ENCODE data around the gene CALCA. TPM values are rescaled to one million over a fixed set of nuclear protein-coding genes. Genes with fewer than 3 reads are reported as not detected.
"Not testable (repeated sequence)": the region's sequence is repeated elsewhere in the genome, so short reads cannot be mapped to it uniquely, and the experiment has no call there.

The CALCA gene, protein sequence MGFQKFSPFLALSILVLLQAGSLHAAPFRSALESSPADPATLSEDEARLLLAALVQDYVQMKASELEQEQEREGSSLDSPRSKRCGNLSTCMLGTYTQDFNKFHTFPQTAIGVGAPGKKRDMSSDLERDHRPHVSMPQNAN
- not detected for polyA plus RNA-seq

DNA sequence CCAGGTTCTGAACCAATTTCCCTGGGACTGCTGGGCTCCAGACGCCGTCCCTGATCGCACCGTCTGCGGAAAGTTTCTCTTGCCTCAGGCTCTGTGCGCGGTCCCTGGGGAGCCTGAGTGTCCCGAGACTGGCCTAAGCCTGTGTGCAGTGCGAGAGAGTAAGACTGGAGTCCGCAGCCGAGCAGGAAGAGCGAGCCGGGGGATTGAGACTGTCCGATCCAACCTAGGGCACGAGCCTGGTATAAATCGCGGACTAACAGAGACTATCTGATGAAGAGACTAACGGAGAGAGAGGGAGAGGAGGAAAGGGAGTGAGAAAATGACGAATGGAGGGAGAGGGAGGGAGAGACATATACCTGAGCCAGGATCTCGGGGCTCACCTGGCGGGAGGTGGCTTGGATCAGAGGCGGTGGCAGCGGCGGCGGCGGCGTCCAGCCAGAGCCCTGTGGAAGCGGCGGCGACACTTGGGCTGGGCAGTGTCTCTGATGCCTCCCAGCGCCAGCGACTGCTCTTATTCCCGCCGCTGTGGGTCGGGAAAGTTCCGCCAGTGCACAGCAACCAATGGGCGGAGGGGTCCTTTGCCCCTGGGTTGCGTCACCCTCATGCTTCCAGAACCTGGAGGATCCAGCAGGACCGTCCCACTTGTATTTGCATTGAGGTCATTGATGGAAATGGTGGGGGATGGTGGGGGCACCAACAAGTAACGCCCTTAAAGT is at the start of gene CALCA:
TSS of gene CALCA (minus strand) at position 487 of the 716 bp plus-strand sequence. CDS start 1,159 bp downstream, outside the sequence.
- Mint-ChIP-seq H3K4me3 (peak within 1 kb of the TSS in 3 of 5 donors; percentile 60 to 77 (median 68)), H3K4me1 (peaks cover 24 to 26% of the 10 kb centered on the region in 2 donors), H3K27ac (no peak within 1 kb of the TSS), H3K27me3 (ENCODE audit: low read depth in 3 of 3) (peaks cover 33 to 43% (median 33%) of the 10 kb centered on the region in 3 donors), H3K9me3 (peaks cover 0 to 2% (median 0%) of the 10 kb centered on the region in 6 donors), H3K36me3 (no peaks in the 10 kb centered on the region)
- no peak for DNase-seq

DNA sequence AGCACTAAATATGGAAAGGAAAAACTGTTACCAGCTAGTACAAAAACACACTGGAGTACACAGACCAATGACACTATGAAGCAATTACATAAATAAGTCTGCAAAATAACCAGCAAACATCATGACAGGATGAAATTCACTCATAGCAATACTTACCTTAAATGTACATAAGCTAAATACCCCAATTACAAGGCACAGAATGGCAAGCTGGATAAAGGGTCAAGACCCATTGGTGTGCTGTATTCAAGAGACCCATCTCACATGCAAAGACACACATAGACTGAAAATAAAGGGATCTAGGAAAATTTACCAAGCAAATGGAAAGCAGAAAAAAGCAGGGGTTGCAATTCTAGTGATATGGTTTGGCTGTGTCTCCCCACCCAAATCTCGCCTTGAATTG is 44.0 kb upstream of the CALCA start:
- no peak overlapping the region for H3K27ac Mint-ChIP-seq
- H3K9me3 Mint-ChIP-seq, result peaks cover 20 to 39% (median 26%) of the 10 kb centered on the region in 6 donors
- no peaks in the 10 kb centered on the region for H3K4me1 Mint-ChIP-seq
- H3K36me3 Mint-ChIP-seq, result peaks cover 0 to 17% (median 0%) of the 10 kb centered on the region in 3 donors
- peaks cover 9 to 23% (median 22%) of the 10 kb centered on the region in 3 donors for H3K27me3 Mint-ChIP-seq (ENCODE audit: low read depth in 3 of 3)
- DNase-seq, result no peak
- no peak overlapping the region for H3K4me3 Mint-ChIP-seq

DNA sequence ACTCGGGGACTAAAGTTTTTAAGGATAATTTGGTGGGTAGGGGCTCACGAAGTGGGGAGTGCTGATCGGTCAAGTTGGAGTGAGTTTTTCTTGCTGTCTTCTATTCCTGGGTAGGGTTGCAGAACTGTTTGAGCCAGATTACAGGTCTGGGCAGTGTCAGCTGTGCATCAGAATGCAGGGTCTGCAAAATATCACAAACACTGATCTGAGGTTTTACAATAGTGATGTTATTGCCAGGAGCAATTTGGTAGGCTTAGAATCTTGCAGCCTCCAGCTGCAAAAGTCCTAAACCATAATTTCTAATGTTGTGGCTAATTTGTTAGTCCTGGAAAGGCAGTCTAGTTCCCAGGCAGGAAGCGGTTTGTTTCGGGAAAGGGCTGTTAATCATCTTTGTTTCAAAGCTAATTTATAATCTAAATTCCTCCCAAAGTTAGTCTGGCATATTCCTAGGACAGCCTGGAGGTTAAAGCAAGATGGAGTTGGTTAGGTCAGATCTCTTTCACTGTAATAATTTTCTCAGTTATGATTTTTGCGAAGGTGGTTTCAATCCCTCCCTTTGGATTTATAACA is 39.7 kb upstream of the CALCA start:
- peaks cover 0 to 8% (median 7%) of the 10 kb centered on the region in 3 donors for H3K27me3 Mint-ChIP-seq (ENCODE audit: low read depth in 3 of 3)
- no peaks in the 10 kb centered on the region for H3K4me1 Mint-ChIP-seq
- no peak overlapping the region for H3K4me3 Mint-ChIP-seq
- H3K27ac Mint-ChIP-seq, result no peak overlapping the region
- no peak for DNase-seq
- peaks cover 0 to 10% (median 0%) of the 10 kb centered on the region in 3 donors for H3K36me3 Mint-ChIP-seq
- peaks cover 6 to 20% (median 14%) of the 10 kb centered on the region in 6 donors for H3K9me3 Mint-ChIP-seq

DNA sequence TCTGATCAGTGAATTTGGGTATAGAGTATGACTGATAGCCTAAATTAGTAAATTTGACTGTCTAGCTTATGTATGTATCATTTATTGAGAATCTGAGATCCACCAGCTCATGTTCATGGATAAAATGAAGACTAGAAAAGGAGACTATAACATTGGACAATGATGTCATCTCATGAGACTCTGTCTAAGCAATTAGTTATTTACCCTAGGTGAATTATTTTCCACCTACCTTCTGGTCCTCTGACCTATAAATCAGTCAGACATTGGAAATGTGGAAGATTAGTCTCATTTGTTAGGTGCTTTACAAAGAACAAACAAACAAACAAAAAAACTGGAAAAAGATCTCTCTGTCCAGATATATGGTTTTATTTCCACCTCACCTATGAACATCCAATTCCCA is 38.7 kb upstream of the CALCA start:
- Mint-ChIP-seq H3K4me1 (no peaks in the 10 kb centered on the region), H3K36me3 (peaks cover 0 to 10% (median 0%) of the 10 kb centered on the region in 3 donors), H3K9me3 (peaks cover 5 to 11% (median 6%) of the 10 kb centered on the region in 6 donors), H3K27ac (no peak overlapping the region), H3K27me3 (ENCODE audit: low read depth in 3 of 3) (peaks cover 0 to 7% (median 7%) of the 10 kb centered on the region in 3 donors), H3K4me3 (no peak overlapping the region)
- no peak for DNase-seq

DNA sequence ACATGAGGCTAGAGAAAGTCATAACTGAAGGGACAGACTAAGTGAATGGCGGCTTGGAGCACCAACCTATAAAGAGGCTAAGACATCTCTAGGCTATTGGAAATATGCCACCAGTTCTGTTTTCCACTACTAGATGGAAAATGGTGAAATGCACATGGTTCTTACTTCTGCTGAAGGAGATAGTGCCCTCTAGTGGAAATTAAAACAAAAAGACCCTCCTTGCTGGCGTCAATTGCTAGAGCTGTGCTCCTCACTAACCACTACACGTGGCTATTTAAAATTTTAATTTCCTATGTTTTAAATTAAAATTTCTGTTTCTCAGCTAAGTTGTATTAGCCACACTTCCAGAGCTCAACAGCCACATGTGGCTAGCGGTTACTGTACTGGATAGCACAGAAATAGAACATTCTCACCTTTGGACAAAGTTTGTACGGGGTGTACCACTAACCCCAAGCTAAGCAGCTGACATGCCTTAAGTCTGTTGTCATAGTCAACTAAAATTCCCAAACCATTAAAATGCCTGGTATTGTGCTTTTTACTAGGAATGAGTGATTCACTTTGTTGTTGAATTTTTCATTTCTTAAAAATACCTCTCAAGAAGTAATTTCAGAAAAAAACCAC is 34.1 kb upstream of the CALCA start:
- H3K27me3 Mint-ChIP-seq (ENCODE audit: low read depth in 3 of 3), result peaks cover 3 to 10% (median 6%) of the 10 kb centered on the region in 3 donors

DNA sequence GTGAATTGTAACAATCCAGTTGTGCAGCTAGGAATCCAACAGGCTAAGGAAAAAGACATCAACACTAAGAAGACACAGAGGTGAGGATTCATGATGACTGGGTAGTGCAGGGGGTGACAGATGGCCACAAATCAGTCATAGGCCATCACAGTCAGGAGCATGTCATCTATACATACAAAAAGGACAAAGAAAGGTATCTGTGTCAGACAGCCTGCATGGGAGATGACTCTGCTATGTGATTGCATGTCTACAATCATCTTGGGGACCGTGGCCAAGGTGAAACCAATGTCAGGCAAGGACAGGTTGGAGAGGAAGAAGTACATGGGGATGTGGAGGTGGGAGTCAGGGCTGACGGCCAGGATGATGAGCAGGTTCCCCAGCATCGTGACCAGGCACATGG is 16.0 kb upstream of the CALCA start:
- H3K4me1 Mint-ChIP-seq, H3K36me3 Mint-ChIP-seq, H3K27ac Mint-ChIP-seq, DNase-seq, H3K4me3 Mint-ChIP-seq, H3K9me3 Mint-ChIP-seq: not testable (repeated sequence)
- peaks cover 0 to 11% (median 8%) of the 10 kb centered on the region in 3 donors for H3K27me3 Mint-ChIP-seq (ENCODE audit: low read depth in 3 of 3)

More for the DNA sequence above, 34.1 kb upstream of the CALCA start:
- no peaks in the 10 kb centered on the region for H3K9me3 Mint-ChIP-seq
- H3K36me3 Mint-ChIP-seq, result no peaks in the 10 kb centered on the region
- no peak overlapping the region for H3K4me3 Mint-ChIP-seq
- no peaks in the 10 kb centered on the region for H3K4me1 Mint-ChIP-seq
- peak; percentile 5 to 45 (median 10) for DNase-seq
- H3K27ac Mint-ChIP-seq, result no peak overlapping the region

DNA sequence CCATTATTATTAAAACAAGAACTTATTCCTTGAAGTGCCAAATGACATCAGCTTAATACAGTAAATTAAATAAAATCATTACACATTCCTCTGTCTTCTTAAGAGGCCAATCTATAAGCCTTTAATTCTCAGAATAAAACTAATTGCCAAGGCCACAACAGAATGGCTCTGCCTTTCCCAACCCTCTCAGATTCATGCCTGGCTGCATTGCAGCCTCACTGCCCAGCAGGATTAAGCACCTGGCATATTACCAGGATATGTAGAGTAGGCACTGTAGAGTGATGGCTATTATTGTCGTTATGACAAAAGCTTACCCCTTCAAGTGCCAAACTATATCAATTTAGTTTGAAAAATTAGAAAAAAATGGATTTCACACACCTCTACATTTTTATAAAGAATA is 9.4 kb upstream of the CALCA start:
- peaks cover under 1 to 15% (median 4%) of the 10 kb centered on the region in 3 donors for H3K27me3 Mint-ChIP-seq (ENCODE audit: low read depth in 3 of 3)
- H3K27ac Mint-ChIP-seq, result no peak overlapping the region
- H3K4me3 Mint-ChIP-seq, result no peak overlapping the region
- no peak for DNase-seq
- H3K4me1 Mint-ChIP-seq, result no peaks in the 10 kb centered on the region
- H3K36me3 Mint-ChIP-seq, result no peaks in the 10 kb centered on the region
- H3K9me3 Mint-ChIP-seq, result no peaks in the 10 kb centered on the region

DNA sequence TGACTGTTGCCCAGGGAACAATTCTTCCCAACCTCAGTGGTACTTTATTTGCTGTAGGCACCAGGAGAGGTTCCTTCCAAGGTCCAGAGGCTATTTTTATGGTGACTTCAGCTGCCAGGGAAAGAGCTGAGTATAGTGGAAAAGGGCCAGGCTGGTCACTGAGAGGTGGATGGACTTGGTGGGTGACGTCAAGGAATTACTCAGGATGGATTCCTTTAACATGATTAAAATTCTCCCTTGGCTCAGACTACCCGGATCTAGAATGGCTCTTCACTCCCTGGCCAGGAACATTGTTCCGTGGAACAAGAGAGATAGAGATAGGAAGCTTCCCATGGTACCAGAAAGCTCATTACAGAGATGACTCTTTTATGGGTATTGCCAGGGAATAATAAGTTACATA is 8.7 kb upstream of the CALCA start:
- DNase-seq, result no peak
- Mint-ChIP-seq H3K4me1 (no peaks in the 10 kb centered on the region), H3K27ac (no peak overlapping the region), H3K9me3 (no peaks in the 10 kb centered on the region), H3K36me3 (no peaks in the 10 kb centered on the region), H3K4me3 (no peak overlapping the region), H3K27me3 (ENCODE audit: low read depth in 3 of 3) (peaks cover 6 to 18% (median 7%) of the 10 kb centered on the region in 3 donors)

DNA sequence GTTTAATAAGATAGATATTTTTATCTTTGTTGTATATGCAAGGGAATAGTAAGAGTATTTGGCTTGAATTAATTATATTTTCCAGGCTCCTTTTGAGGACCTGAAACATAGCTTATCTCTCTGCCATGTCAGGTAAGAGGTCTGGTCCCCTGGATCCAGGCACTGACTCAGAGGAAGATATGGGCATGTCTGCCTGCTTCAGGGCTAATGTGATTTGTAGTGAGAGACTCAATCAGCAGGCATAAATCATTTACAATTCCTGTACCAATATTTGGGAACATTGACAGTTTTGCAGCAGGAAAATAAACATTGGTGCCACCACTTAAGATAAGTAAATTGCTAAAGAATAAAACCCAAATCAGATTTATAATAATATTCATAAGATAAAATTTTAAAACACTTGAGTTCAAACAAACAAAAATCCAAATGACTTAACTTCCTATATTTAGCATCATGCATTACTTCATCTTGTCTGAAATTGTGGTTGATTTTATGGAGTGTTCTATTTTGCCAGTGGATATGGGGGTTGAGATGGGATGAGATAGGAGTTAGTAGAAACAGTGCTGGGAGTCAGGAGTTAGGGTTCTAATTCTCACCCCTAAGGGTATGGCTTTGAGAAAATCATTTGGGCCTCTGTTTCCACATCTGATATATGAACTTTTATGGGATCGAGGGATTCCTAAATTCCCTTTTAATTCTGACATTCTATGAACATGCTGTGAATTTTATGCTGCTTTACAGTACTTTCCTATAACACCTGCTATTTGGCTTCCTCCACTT is 5.1 kb upstream of the CALCA start:
- no peak overlapping the region for H3K27ac Mint-ChIP-seq
- H3K4me3 Mint-ChIP-seq, result no peak overlapping the region
- H3K27me3 Mint-ChIP-seq (ENCODE audit: low read depth in 3 of 3), result peaks cover 15 to 27% (median 26%) of the 10 kb centered on the region in 3 donors
- no peak for DNase-seq
- no peaks in the 10 kb centered on the region for H3K36me3 Mint-ChIP-seq
- peaks cover 0 to 2% (median 0%) of the 10 kb centered on the region in 6 donors for H3K9me3 Mint-ChIP-seq
- H3K4me1 Mint-ChIP-seq, result peaks cover 24% of the 10 kb centered on the region in 2 donors

DNA sequence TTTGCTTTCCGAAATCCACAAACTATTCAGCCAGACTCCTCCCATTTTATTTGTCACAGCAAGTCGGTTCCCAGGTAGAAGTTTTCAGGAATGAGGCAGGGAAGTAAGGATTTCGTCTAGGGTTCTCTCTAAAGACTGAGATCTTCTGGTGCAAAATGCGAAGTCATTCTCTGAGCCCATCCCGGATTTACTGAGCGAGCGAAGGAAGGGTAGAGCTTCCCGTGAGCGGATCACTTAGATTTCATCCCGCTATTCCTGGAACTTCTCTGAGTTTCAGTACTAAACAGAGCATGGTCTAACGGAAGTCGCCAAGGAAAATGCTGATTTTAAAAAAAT is 3.1 kb upstream of the CALCA start:
- H3K27me3 Mint-ChIP-seq (ENCODE audit: low read depth in 3 of 3), result peaks cover 25 to 31% (median 29%) of the 10 kb centered on the region in 3 donors
- peaks cover 0 to 2% (median 0%) of the 10 kb centered on the region in 6 donors for H3K9me3 Mint-ChIP-seq
- H3K4me3 Mint-ChIP-seq, result peak overlapping the region in 2 of 5 donors; percentile 12 to 31
- H3K27ac Mint-ChIP-seq, result no peak overlapping the region
- peaks cover 24 to 26% of the 10 kb centered on the region in 2 donors for H3K4me1 Mint-ChIP-seq
- DNase-seq, result no peak
- H3K36me3 Mint-ChIP-seq, result no peaks in the 10 kb centered on the region

DNA sequence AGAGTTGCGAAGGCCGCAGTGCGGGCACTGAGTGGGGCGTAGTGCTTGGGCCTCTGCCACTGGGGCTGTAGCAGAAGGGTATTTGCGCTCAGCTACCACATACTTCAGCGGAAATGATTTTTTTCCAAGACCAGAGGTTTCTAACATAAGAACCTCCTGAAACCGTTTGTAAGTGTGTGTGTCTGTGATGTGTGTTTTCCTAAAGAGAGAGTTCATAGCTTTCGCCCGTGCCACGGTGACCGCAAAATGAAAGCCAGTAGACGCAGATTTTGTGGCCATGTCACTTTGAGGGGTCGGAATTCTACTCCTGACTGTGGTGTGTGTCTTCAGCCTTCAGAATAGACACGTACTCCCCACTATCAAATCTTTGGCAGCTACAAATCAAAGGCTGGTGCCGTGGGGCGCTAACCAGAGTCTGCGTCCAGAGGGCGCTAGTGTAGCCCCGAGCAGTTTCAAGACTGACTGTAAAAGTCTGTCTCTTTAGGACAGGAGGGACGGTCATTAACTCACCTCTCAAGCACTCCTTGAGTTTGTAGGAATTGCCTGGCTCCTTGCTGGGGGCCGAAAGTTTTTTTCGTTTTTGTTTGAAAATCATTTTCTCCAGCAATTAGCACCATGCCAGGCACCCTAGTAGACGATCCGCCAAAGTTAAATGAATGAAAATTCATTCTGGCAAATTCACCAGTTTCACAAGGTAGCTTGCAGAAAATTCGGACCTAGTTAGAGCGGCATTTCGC is 2.5 kb upstream of the CALCA start:
- no peak overlapping the region for H3K27ac Mint-ChIP-seq
- DNase-seq, result peak in 2 of 3 donors; percentile 14 to 21

DNA sequence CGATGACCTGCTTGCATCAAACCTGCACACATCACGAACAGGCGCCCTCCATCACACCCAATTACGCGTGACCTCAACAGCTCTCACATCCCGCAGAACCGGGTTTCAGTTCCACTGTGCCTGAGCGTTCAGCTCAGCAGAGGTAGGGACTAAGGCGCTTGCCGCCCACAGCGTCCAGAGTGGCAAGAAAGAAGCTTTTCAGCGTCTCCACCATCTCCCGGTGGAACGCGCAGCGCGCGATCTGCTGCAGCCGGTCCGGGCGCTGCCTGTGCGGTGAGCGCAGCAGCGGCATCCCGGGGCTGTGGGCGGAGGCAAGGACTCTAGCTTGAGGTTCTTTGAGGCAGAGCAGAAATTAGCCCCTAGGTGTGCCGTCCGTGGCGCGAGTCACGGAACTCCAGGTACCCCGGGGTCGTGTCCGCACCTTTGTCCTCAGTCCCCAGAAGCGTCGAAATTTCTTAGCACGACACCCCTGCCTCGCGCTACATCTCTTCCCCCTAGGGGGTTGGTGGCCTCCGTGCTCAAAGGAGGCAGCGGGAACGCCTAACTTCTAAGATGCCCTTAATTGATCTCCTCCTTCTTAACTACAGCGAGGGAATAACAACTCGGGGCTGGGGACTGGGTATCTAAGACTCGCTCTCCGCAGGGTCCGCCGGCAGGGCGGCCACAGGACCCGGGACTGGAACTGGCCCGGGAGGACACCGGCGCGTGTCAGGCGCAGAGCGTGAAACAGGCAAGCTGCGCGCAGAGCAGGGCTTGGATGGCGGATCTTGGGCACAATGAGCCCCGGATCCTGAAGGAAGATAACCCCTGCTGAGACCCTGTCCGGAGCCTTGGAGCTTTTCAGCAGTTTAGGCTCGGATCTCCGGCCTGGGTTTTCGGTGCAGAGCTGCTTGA is 1.7 kb upstream of the CALCA start:
- no peak overlapping the region for H3K27ac Mint-ChIP-seq
- DNase-seq, result no peak
- H3K27me3 Mint-ChIP-seq (ENCODE audit: low read depth in 3 of 3), result peaks cover 33 to 35% (median 34%) of the 10 kb centered on the region in 3 donors
- no peaks in the 10 kb centered on the region for H3K36me3 Mint-ChIP-seq
- peak overlapping the region in 4 of 5 donors; percentile 26 to 77 (median 64) for H3K4me3 Mint-ChIP-seq
- H3K4me1 Mint-ChIP-seq, result peaks cover 24 to 26% of the 10 kb centered on the region in 2 donors
- peaks cover 0 to 2% (median 0%) of the 10 kb centered on the region in 6 donors for H3K9me3 Mint-ChIP-seq

More for the DNA sequence above, 2.5 kb upstream of the CALCA start:
- Mint-ChIP-seq H3K4me3 (peak overlapping the region; percentile 1 to 68 (median 49)), H3K27me3 (ENCODE audit: low read depth in 3 of 3) (peaks cover 29 to 31% (median 30%) of the 10 kb centered on the region in 3 donors), H3K9me3 (peaks cover 0 to 2% (median 0%) of the 10 kb centered on the region in 6 donors), H3K4me1 (peaks cover 24 to 26% of the 10 kb centered on the region in 2 donors), H3K36me3 (no peaks in the 10 kb centered on the region)

Measured in immature natural killer cell (primary cell).